Activated CD4-positive, alpha-beta memory T cell treated with anti-CD3 and anti-CD28 coated beads for 36 hours (primary cell): ENCODE measurements around the gene TJAP1. TPM values are rescaled to one million over a fixed set of nuclear protein-coding genes. Genes with fewer than 3 reads are reported as not detected.
A peak's percentile ranks its signal among the peaks of the same experiment; 100 is the strongest.
"Not testable (repeated sequence)": the region's sequence is repeated elsewhere in the genome, so short reads cannot be mapped to it uniquely, and the experiment has no call there.

Experiments
- CTCF ChIA-PET: fragments of 350-600 bp; sonication (Branson Sonifier 250); formaldehyde crosslinking; loops from one replicate; lab custom pipeline; 2021; ENCODE audit warnings: antibody characterized with exemption, inconsistent platforms; lab: Charles Lee
- POLR2A ChIA-PET: fragments of 350-600 bp; sonication (Branson Sonifier 250); formaldehyde crosslinking; loops from one replicate; lab custom pipeline; 2021; ENCODE audit warnings: antibody characterized with exemption; lab: Charles Lee
- DNase-seq: peaks from one replicate; pipeline ENCODE4 v3.0.0-alpha.2; 2020
- H3K27ac Mint-ChIP-seq: one replicate; pipeline ENCODE4 v1.8.0; 2021; ENCODE audit warnings: mixed read lengths
- H3K27me3 Mint-ChIP-seq: one replicate; pipeline ENCODE4 v1.8.0; 2021; ENCODE audit warnings: mixed read lengths
- H3K36me3 Mint-ChIP-seq: one replicate; pipeline ENCODE4 v1.8.0; 2021; ENCODE audit warnings: mixed read lengths
- H3K4me1 Mint-ChIP-seq: one replicate; pipeline ENCODE4 v1.8.0; 2021; ENCODE audit warnings: low read depth, mixed read lengths
- H3K4me3 Mint-ChIP-seq: one replicate; pipeline ENCODE4 v1.8.0; 2021; ENCODE audit warnings: mild to moderate bottlenecking, mixed read lengths
- H3K9me3 Mint-ChIP-seq: one replicate; pipeline ENCODE4 v1.8.0; 2021; ENCODE audit warnings: mixed read lengths
- intact Hi-C: fragments of 100-400 bp; cut with micrococcal nuclease; formaldehyde crosslinking; loops from one replicate; pipeline ENCODE4 v1.15.1; 2023
- total RNA-seq, 2 experiments: library from RNA; stranded (reverse); gene quantifications; one replicate each; pipeline ENCODE4 v1.2.3, GENCODE V29; 2021

The TJAP1 gene
- total RNA-seq, 2 experiments from 2014 or later, result 30.5 to 36.2 TPM

DNA sequence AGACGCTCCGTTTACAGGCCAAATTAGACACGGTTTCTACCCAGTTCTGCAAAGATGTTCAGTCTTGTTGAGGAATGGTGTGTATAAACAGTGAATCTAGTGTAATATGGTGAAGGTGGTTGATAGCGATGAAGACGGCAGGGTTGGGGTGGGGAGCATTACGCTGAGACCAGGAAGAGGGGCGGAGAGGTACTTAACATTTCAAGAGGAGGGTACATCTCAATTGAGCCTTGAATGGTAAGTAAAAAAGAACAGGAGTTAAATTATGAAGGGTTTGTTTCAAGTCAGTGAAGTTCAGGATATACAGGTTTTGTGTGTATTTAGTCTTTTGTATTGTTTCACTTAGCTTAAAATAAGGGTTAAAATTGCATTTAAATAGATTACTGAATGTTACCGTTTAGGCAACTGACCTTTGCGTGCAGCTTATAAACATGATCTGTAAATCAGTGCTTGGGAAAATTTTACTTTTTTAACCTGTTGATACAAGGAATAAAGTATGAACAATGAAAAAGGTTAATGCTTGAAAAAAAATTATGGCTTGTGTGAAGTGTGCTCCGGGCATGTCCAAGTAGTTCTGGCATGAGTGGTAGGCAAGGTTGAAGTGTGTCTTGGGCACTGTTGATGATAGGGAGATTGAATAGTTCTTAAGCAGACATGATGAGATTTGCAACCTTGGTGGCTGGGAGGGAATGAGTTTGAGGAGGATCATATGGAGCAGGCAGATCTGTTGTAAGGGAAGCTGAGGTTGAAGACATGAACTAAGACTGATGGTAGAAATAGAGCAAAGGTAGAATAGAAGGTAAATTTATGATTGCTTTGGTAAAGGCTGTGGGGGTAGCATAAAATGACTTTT, 40.4 kb downstream of the TJAP1 start:
- Mint-ChIP-seq H3K27me3 (no peaks in the 10 kb centered on the region), H3K4me3 (no peak overlapping the region), H3K36me3 (peaks cover 38% of the 10 kb centered on the region), H3K27ac (no peak overlapping the region), H3K9me3 (no peaks in the 10 kb centered on the region), H3K4me1 (peaks cover 25% of the 10 kb centered on the region)
- ChIA-PET CTCF (interaction anchor here (0.8 to 3.2 kb wide), 4 partner anchors 10 to 289 kb away, joined by 3 to 33 read pairs (median 4); partner anchors contain the start of genes ABCC10 and DNPH1), POLR2A (interaction anchor here (0.6 to 1.9 kb wide), 5 partner anchors 8 to 294 kb away, joined by 3 to 7 read pairs (median 3); partner anchors contain the start of genes DLK2 and GTPBP2)
- DNase-seq, result no peak
- intact Hi-C loops, result loop anchor here (1.0 to 5.0 kb wide), 5 partner anchors 41 to 588 kb away; partner anchors contain the start of genes CNPY3, TJAP1 and ZNF318

- CTCF ChIA-PET, result interaction anchor here (2.5 kb wide), 1 partner anchor 14 kb away, joined by 9 read pairs; no protein-coding TSS in a partner anchor
These were observed 42.7 kb downstream of the TJAP1 start for GRCh38 chr6:43520097-43520496.

DNA sequence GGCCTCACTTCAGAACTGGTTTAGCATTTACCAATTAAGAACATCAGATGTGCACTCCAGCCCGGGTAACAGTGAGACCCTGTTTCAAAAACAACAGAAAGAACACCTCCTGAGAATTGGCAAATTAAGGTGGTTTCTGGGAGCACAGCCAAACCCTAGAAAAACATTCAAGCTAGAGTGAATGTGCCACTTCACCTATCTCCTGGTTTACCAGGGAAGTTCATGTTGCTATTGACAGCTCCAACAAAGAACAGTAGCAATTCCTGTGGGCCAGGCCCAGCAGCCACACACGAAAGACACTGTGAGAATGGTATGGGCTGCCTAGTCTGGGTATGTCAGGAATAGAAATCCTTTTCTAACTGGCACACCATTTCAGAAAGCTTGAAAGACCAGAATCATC, 44.5 kb downstream of the TJAP1 start:
- no peak for DNase-seq
- intact Hi-C loops, result no loop called here
- Mint-ChIP-seq H3K27ac (no peak overlapping the region), H3K27me3 (no peaks in the 10 kb centered on the region), H3K4me1 (no peaks in the 10 kb centered on the region), H3K9me3 (no peaks in the 10 kb centered on the region), H3K4me3 (no peak overlapping the region), H3K36me3 (peaks cover 53% of the 10 kb centered on the region)
- POLR2A ChIA-PET, result interaction anchor here (0.7 to 1.3 kb wide), 4 partner anchors 10 to 107 kb away, joined by 3 to 6 read pairs (median 4); partner anchors contain the start of gene GTPBP2
- CTCF ChIA-PET, result interaction anchor here (1.3 kb wide), 1 partner anchor 16 kb away, joined by 5 read pairs; no protein-coding TSS in a partner anchor

More at GRCh38 chr6:43520097-43520496, 42.7 kb downstream of the TJAP1 start:
- Mint-ChIP-seq H3K4me1 (peaks cover 13% of the 10 kb centered on the region), H3K36me3 (peaks cover 46% of the 10 kb centered on the region), H3K9me3 (no peaks in the 10 kb centered on the region), H3K27me3 (no peaks in the 10 kb centered on the region), H3K4me3 (no peak overlapping the region), H3K27ac (no peak overlapping the region)
- intact Hi-C loops, result no loop called here
- POLR2A ChIA-PET, result interaction anchor here (0.6 to 1.7 kb wide), 2 partner anchors 43 to 51 kb away, joined by 3 to 6 read pairs; no protein-coding TSS in a partner anchor
- no peak for DNase-seq

GRCh38 chr6:43522547-43523261, 45.3 kb downstream of the TJAP1 start:
- intact Hi-C loops, result no loop called here
- no peak for DNase-seq
- no peaks in the 10 kb centered on the region for H3K9me3 Mint-ChIP-seq
- ChIA-PET CTCF (interaction anchor here (1.3 kb wide), 1 partner anchor 16 kb away, joined by 5 read pairs; no protein-coding TSS in a partner anchor), POLR2A (interaction anchor here (0.7 to 1.1 kb wide), 2 partner anchors 10 to 27 kb away, joined by 3 to 4 read pairs; no protein-coding TSS in a partner anchor)
- H3K4me3 Mint-ChIP-seq, result no peak overlapping the region
- no peak overlapping the region for H3K27ac Mint-ChIP-seq
- no peaks in the 10 kb centered on the region for H3K4me1 Mint-ChIP-seq
- peaks cover 61% of the 10 kb centered on the region for H3K36me3 Mint-ChIP-seq
- no peaks in the 10 kb centered on the region for H3K27me3 Mint-ChIP-seq

- ChIA-PET POLR2A (no interaction called here), CTCF (no interaction called here)
- peaks cover 65% of the 10 kb centered on the region for H3K36me3 Mint-ChIP-seq
- DNase-seq, result no peak
- H3K27ac Mint-ChIP-seq, result no peak overlapping the region
- no peak overlapping the region for H3K4me3 Mint-ChIP-seq
- no peaks in the 10 kb centered on the region for H3K4me1 Mint-ChIP-seq
- H3K9me3 Mint-ChIP-seq, result no peaks in the 10 kb centered on the region
- H3K27me3 Mint-ChIP-seq, result no peaks in the 10 kb centered on the region
- intact Hi-C loops, result no loop called here
These were observed 45.9 kb downstream of the TJAP1 start for GRCh38 chr6:43523284-43523683.

GRCh38 chr6:43524483-43524961, 47.2 kb downstream of the TJAP1 start:
- no peaks in the 10 kb centered on the region for H3K9me3 Mint-ChIP-seq
- H3K36me3 Mint-ChIP-seq, result peaks cover 69% of the 10 kb centered on the region
- intact Hi-C loops, result no loop called here
- H3K27me3 Mint-ChIP-seq, result no peaks in the 10 kb centered on the region
- POLR2A ChIA-PET, result interaction anchor here (2.4 kb wide), 1 partner anchor 7 kb away, joined by 7 read pairs; the partner anchor contains the start of genes POLR1C and YIPF3
- no peak overlapping the region for H3K4me3 Mint-ChIP-seq
- CTCF ChIA-PET, result no interaction called here
- no peaks in the 10 kb centered on the region for H3K4me1 Mint-ChIP-seq
- DNase-seq, result no peak
- peak overlapping the region; percentile 64 for H3K27ac Mint-ChIP-seq

DNA sequence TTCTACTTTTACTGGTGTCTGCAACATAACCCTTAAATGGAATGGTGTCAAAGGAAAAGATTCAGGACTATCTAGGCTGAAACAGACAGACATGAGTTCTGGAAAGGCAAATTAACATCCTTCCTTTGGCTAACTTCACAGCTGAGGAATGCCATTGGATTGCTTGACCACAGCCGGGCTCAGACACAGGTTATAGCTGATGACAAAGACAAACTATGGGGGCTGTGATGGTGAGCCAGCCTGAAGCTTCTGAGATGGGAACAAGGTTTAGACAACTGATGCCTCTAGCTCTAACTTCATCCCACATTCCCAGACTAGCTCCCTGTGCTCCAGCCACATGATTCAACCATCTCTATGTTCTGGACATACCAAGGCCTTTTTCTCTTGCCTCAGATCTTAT, 54.8 kb downstream of the TJAP1 start:
- no peak for DNase-seq
- Mint-ChIP-seq H3K9me3 (no peaks in the 10 kb centered on the region), H3K27ac (no peak overlapping the region), H3K27me3 (no peaks in the 10 kb centered on the region), H3K4me3 (no peak overlapping the region), H3K36me3 (peaks cover 49% of the 10 kb centered on the region), H3K4me1 (no peaks in the 10 kb centered on the region)
- ChIA-PET POLR2A (interaction anchor here (0.8 to 1.1 kb wide), 2 partner anchors 10 to 16 kb away, joined by 3 to 4 read pairs; no protein-coding TSS in a partner anchor), CTCF (interaction anchor here (0.5 to 0.7 kb wide), 2 partner anchors 25 to 314 kb away, joined by 3 read pairs; no protein-coding TSS in a partner anchor)
- intact Hi-C loops, result no loop called here

- H3K4me1 Mint-ChIP-seq, H3K9me3 Mint-ChIP-seq, intact Hi-C loops, DNase-seq, H3K27me3 Mint-ChIP-seq, H3K4me3 Mint-ChIP-seq, POLR2A ChIA-PET, H3K27ac Mint-ChIP-seq: not testable (repeated sequence)
- CTCF ChIA-PET, result interaction anchor here (1.2 kb wide), 1 partner anchor 17 kb away, joined by 3 read pairs; no protein-coding TSS in a partner anchor
- peaks cover 43% of the 10 kb centered on the region for H3K36me3 Mint-ChIP-seq
These were observed 61.6 kb downstream of the TJAP1 start for GRCh38 chr6:43538986-43539385.

DNA sequence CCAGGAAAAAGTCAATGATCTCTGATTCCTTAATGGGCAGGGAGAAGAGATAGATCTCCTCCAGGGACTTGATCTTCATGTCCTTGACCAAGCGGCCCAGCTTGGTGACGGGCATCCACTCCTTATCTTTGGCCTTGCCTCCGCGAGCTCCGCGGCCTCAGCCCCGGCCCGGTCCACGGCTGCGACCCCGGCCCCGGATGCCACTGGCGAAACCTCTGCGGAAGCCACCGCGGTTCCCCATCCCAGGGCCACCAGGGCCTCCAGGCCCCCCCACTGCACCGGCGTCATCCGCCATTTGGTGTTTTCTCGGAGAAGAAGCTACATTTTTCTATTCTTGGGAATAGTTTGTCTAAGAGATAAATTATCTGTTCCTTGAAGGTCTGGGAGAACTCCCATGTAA, 62.0 kb downstream of the TJAP1 start:
- H3K27ac Mint-ChIP-seq, intact Hi-C loops, H3K4me3 Mint-ChIP-seq, POLR2A ChIA-PET, H3K4me1 Mint-ChIP-seq, H3K27me3 Mint-ChIP-seq, DNase-seq, H3K9me3 Mint-ChIP-seq: not testable (repeated sequence)
- CTCF ChIA-PET, result interaction anchor here (1.2 kb wide), 1 partner anchor 16 kb away, joined by 3 read pairs; no protein-coding TSS in a partner anchor
- peaks cover 45% of the 10 kb centered on the region for H3K36me3 Mint-ChIP-seq

- POLR2A ChIA-PET, result no interaction called here
These were observed 63.1 kb downstream of the TJAP1 start for GRCh38 chr6:43540507-43540906.

GRCh38 chr6:43541774-43542471, 64.6 kb downstream of the TJAP1 start:
- Mint-ChIP-seq H3K9me3 (no peaks in the 10 kb centered on the region), H3K27ac (no peak overlapping the region), H3K36me3 (peaks cover 57% of the 10 kb centered on the region), H3K27me3 (no peaks in the 10 kb centered on the region), H3K4me3 (no peak overlapping the region), H3K4me1 (no peaks in the 10 kb centered on the region)
- DNase-seq, result no peak
- intact Hi-C loops, result no loop called here
- CTCF ChIA-PET, result interaction anchor here (1.5 kb wide), 1 partner anchor 67 kb away, joined by 3 read pairs; no protein-coding TSS in a partner anchor
- POLR2A ChIA-PET, result interaction anchor here (0.6 to 0.7 kb wide), 2 partner anchors 115 to 755 kb away, joined by 3 to 4 read pairs; no protein-coding TSS in a partner anchor

More at GRCh38 chr6:43540507-43540906, 63.1 kb downstream of the TJAP1 start:
- intact Hi-C loops, result no loop called here
- Mint-ChIP-seq H3K36me3 (peaks cover 49% of the 10 kb centered on the region), H3K4me3 (no peak overlapping the region), H3K4me1 (no peaks in the 10 kb centered on the region), H3K27me3 (no peaks in the 10 kb centered on the region), H3K9me3 (no peaks in the 10 kb centered on the region), H3K27ac (no peak overlapping the region)
- no peak for DNase-seq
- CTCF ChIA-PET, result no interaction called here
